GM23338 (cell line): Measurements from ENCODE around the gene CIAPIN1. TPM values are rescaled to one million over a fixed set of nuclear protein-coding genes. Genes with fewer than 3 reads are reported as not detected.

Experiments
- ATAC-seq: fragments of 200-7000 bp; cut with Tn5 transposase; 3 replicates; pipeline ENCODE4 v1.9.1; 2020
- DNase-seq: peaks from one replicate; pipeline ENCODE4 v3.0.0-alpha.2; 2015; ENCODE audit warnings: low spot score
- H2AFZ ChIP-seq: fragments of 200-600 bp; sonication (generic); 2 replicates; pipeline ENCODE4 v1.8.0; 2016; ENCODE audit warnings: antibody characterized with exemption, mild to moderate bottlenecking, moderate library complexity
- H3F3A ChIP-seq: fragments of 200-600 bp; sonication (generic); replicated peaks from 2 replicates; pipeline ENCODE4 v1.8.0; 2017; ENCODE audit warnings: antibody characterized with exemption, mixed run types, low read depth
- H3K27ac ChIP-seq: fragments of 200-600 bp; sonication (generic); 2 replicates; pipeline ENCODE4 v1.6.1; 2016; ENCODE audit warnings: low read depth
- H3K27me3 ChIP-seq: fragments of 200-600 bp; sonication (generic); 2 replicates; pipeline ENCODE4 v1.8.0; 2016; ENCODE audit warnings: mild to moderate bottlenecking, mixed run types, moderate library complexity; ENCODE audit not compliant: insufficient read depth
- H3K36me3 ChIP-seq: fragments of 200-600 bp; sonication (generic); 2 replicates; pipeline ENCODE4 v1.8.0; 2016; ENCODE audit warnings: mild to moderate bottlenecking; ENCODE audit not compliant: insufficient read depth
- H3K4me1 ChIP-seq: fragments of 200-600 bp; sonication (generic); 2 replicates; pipeline ENCODE4 v1.8.0; 2016; ENCODE audit warnings: mild to moderate bottlenecking, moderate library complexity; ENCODE audit not compliant: insufficient read depth
- H3K4me2 ChIP-seq: fragments of 200-600 bp; sonication (generic); 2 replicates; pipeline ENCODE4 v1.7.1; 2017; ENCODE audit warnings: mixed run types
- H3K4me3 ChIP-seq: fragments of 200-600 bp; sonication (generic); 2 replicates; pipeline ENCODE4 v1.6.1; 2016; ENCODE audit warnings: mixed run types
- H3K79me2 ChIP-seq: fragments of 200-600 bp; sonication (generic); replicated peaks from 2 replicates; pipeline ENCODE4 v1.8.0; 2017; ENCODE audit warnings: mild to moderate bottlenecking; ENCODE audit not compliant: insufficient read depth
- H3K9me2 ChIP-seq: fragments of 200-600 bp; sonication (generic); 2 replicates; pipeline ENCODE4 v1.8.0; 2017; ENCODE audit not compliant: insufficient read depth
- H4K20me1 ChIP-seq: fragments of 200-600 bp; sonication (generic); replicated peaks from 2 replicates; pipeline ENCODE4 v1.8.0; 2017; ENCODE audit warnings: mild to moderate bottlenecking; ENCODE audit not compliant: insufficient read depth
- H3K27ac Mint-ChIP-seq: 2 replicates; pipeline ENCODE4 v1.8.0; 2020; ENCODE audit warnings: inconsistent platforms, mild to moderate bottlenecking, moderate library complexity, mixed read lengths
- H3K27me3 Mint-ChIP-seq: 3 replicates; pipeline ENCODE4 v1.8.0; 2022; ENCODE audit warnings: low read depth, mild to moderate bottlenecking, moderate library complexity, mixed read lengths, inconsistent platforms; ENCODE audit not compliant: insufficient read depth, poor library complexity
- H3K36me3 Mint-ChIP-seq: 3 replicates; pipeline ENCODE4 v1.8.0; 2021; ENCODE audit warnings: low read depth, mild to moderate bottlenecking, inconsistent platforms, moderate library complexity, mixed read lengths
- H3K4me1 Mint-ChIP-seq: 3 replicates; pipeline ENCODE4 v1.8.0; 2020; ENCODE audit warnings: mild to moderate bottlenecking, inconsistent platforms, mixed read lengths
- H3K4me3 Mint-ChIP-seq: 3 replicates; pipeline ENCODE4 v1.8.0; 2021; ENCODE audit warnings: moderate library complexity, mild to moderate bottlenecking, inconsistent platforms, mixed read lengths
- H3K9me3 Mint-ChIP-seq: 3 replicates; pipeline ENCODE4 v1.8.0; 2020; ENCODE audit warnings: moderate library complexity, mild to moderate bottlenecking, inconsistent platforms, mixed read lengths
- CREB1 ChIP-seq: fragments of 250-450 bp; sonication (Bioruptor Pico); IDR thresholded peaks from 2 replicates; pipeline ENCODE4 v1.5.0; 2020; ENCODE audit warnings: low read depth, mild to moderate bottlenecking, moderate library complexity
- CTCF ChIP-seq, 2 experiments: fragments of 200-600 bp in 1 of 2; sonication (generic) in 1 of 2; conservative IDR thresholded peaks; 2 replicates each; pipeline versions ENCODE4 v1.5.1 to v1.6.1; 2016 to 2017; ENCODE audit warnings: antibody characterized with exemption in 2 of 2, low read depth in 2 of 2, mild to moderate bottlenecking in 2 of 2, moderate library complexity in 1 of 2
- ETS1 ChIP-seq: IDR thresholded peaks from 2 replicates; pipeline ENCODE4 v1.6.1; 2016; ENCODE audit warnings: antibody characterized with exemption
- EZH2 ChIP-seq: fragments of 200-600 bp; sonication (generic); IDR thresholded peaks from one replicate; pipeline ENCODE4 v1.8.0; 2017; ENCODE audit warnings: antibody characterized with exemption, mild to moderate bottlenecking, low read depth; ENCODE audit not compliant: unreplicated experiment
- EZH2phosphoT487 ChIP-seq: fragments of 200-600 bp; sonication (generic); IDR thresholded peaks from one replicate; pipeline ENCODE4 v1.8.1; 2018; ENCODE audit warnings: antibody characterized with exemption; ENCODE audit not compliant: unreplicated experiment
- JUNB ChIP-seq: IDR thresholded peaks from one replicate; pipeline ENCODE4 v1.6.1; 2016; ENCODE audit warnings: antibody characterized with exemption; ENCODE audit not compliant: unreplicated experiment
- NANOG ChIP-seq: IDR thresholded peaks from 2 replicates; pipeline ENCODE4 v1.6.1; 2016; ENCODE audit warnings: antibody characterized with exemption, borderline replicate concordance
- POLR2AphosphoS5 ChIP-seq: IDR thresholded peaks from 2 replicates; pipeline ENCODE4 v1.6.1; 2016; ENCODE audit warnings: antibody characterized with exemption, low read depth
- REST ChIP-seq: IDR thresholded peaks from one replicate; pipeline ENCODE4 v1.6.1; 2018; ENCODE audit warnings: antibody characterized with exemption; ENCODE audit not compliant: unreplicated experiment
- STAT1 ChIP-seq: IDR thresholded peaks from one replicate; pipeline ENCODE4 v1.6.1; 2016; ENCODE audit warnings: antibody characterized with exemption; ENCODE audit not compliant: unreplicated experiment
- ZNF114 ChIP-seq: fragments of 250-450 bp; sonication (Bioruptor Pico); IDR thresholded peaks from 2 replicates; pipeline ENCODE4 v1.5.0; 2020; ENCODE audit warnings: mild to moderate bottlenecking, moderate library complexity
- ZNF331 ChIP-seq: fragments of 250-450 bp; sonication (Bioruptor Pico); IDR thresholded peaks from 2 replicates; pipeline ENCODE4 v1.5.0; 2020; ENCODE audit warnings: low read depth, mild to moderate bottlenecking, moderate library complexity
- ZNF462 ChIP-seq: fragments of 250-450 bp; sonication (Bioruptor Pico); IDR thresholded peaks from 2 replicates; pipeline ENCODE4 v1.5.0; 2020; ENCODE audit warnings: mild to moderate bottlenecking, moderate library complexity
- polyA plus RNA-seq: library from polyadenylated mRNA; unstranded; fragments of >200 nt; fragmentation: Nextera tagmentation; extraction: Ambion mirVana; gene quantifications from 2 replicates; pipeline ENCODE4 v1.2.1, GENCODE V29; 2016
- total RNA-seq: library from RNA; depleted of rRNA; stranded (reverse); fragments of >200 nt; shearing (Covaris generic); gene quantifications from 2 replicates; pipeline ENCODE4 v1.2.3, GENCODE V29; 2014

The CIAPIN1 gene
- total and polyA plus RNA-seq, 2 experiments from 2014 or later, result 36.5 to 75.4 TPM

GRCh38 chr16:57446531-57447185 is 527 bp downstream of the CIAPIN1 start:
- no peak for TF ChIP-seq STAT1
- no peak for TF ChIP-seq JUNB
- no peak for TF ChIP-seq POLR2AphosphoS5
- TF ChIP-seq CREB1 (CRISPR knock-in tag), result no peak
- TF ChIP-seq ZNF114 (CRISPR knock-in tag), result no peak
- TF ChIP-seq EZH2phosphoT487, result no peak
- no peak for TF ChIP-seq ZNF462 (CRISPR knock-in tag)
- TF ChIP-seq CTCF (conservative IDR thresholded peaks at IDR 0.05; ENCODE audit: low read depth in 2 of 2), result no peak
- TF ChIP-seq ZNF331 (CRISPR knock-in tag), result no peak
- no peak for TF ChIP-seq ETS1
- TF ChIP-seq REST, result no peak
- TF ChIP-seq EZH2, result no peak
- no peak for TF ChIP-seq NANOG
- Histone ChIP-seq H3K27ac (peak overlapping the region; percentile 83; the same call in 1 of the 2 replicates), H3K4me2 (peak overlapping the region; percentile 95), H3K79me2 (peaks cover 59% of the 10 kb centered on the region), H4K20me1 (no peaks in the 10 kb centered on the region; the same call in 1 of the 2 replicates), H3K36me3 (peaks cover 7% of the 10 kb centered on the region), H3K27me3 (no peaks in the 10 kb centered on the region), H3K4me1 (peaks cover 7% of the 10 kb centered on the region; the same call in 1 of the 2 replicates), H3F3A (no peaks in the 10 kb centered on the region), H3K9me2 (no peaks in the 10 kb centered on the region), H3K4me3 (peak overlapping the region; percentile 96), H2AFZ (peak overlapping the region; percentile 94)
- ATAC-seq (peak; percentile 54), DNase-seq (peak; percentile 56)
- H3K4me1 Mint-ChIP-seq, result peaks cover 7% of the 10 kb centered on the region
- H3K36me3 Mint-ChIP-seq, result peaks cover 11% of the 10 kb centered on the region
- no peaks in the 10 kb centered on the region for H3K9me3 Mint-ChIP-seq
- peak overlapping the region; percentile 94 for H3K4me3 Mint-ChIP-seq
- H3K27ac Mint-ChIP-seq, result peak overlapping the region; percentile 93
- peaks cover 14% of the 10 kb centered on the region for H3K27me3 Mint-ChIP-seq
